Measurements from ENCODE around the gene CNTRL. TPM values are rescaled to one million over a fixed set of nuclear protein-coding genes. Genes with fewer than 3 reads are reported as not detected.
"Not testable (repeated sequence)": the region's sequence is repeated elsewhere in the genome, so short reads cannot be mapped to it uniquely, and the experiment has no call there.

The CNTRL gene
- total RNA-seq, 2 donors from 2014 or later: 4.8 to 5.4 TPM

GRCh38 chr9:121123816-121124535 lies 49.2 kb downstream of the CNTRL start:
- ATAC-seq (no peak), DNase-seq (no peak)
- intact Hi-C loops (cut with DNase I): no loop called here

GRCh38 chr9:121125590-121125989 lies 50.8 kb downstream of the CNTRL start:
- DNase-seq (no peak), ATAC-seq (no peak)
- intact Hi-C loops (cut with DNase I): no loop called here

GRCh38 chr9:121129384-121129783 lies 54.6 kb downstream of the CNTRL start:
- DNase-seq; ATAC-seq; intact Hi-C loops (cut with DNase I): not testable (repeated sequence)

- ATAC-seq (no peak), DNase-seq (peak; percentile 39)
- intact Hi-C loops (cut with DNase I): no loop called here
Measured at GRCh38 chr9:121133104-121133816, 58.5 kb downstream of the CNTRL start.

GRCh38 chr9:121135642-121136041 lies 60.9 kb downstream of the CNTRL start:
- intact Hi-C loops (cut with DNase I): no loop called here
- DNase-seq (no peak), ATAC-seq (no peak)

GRCh38 chr9:121138561-121138960 lies 63.8 kb downstream of the CNTRL start:
- intact Hi-C loops (cut with DNase I): no loop called here
- no peak for ATAC-seq
- DNase-seq: no peak

GRCh38 chr9:121138973-121139372 lies 64.2 kb downstream of the CNTRL start:
- DNase-seq (no peak), ATAC-seq (no peak)
- intact Hi-C loops (cut with DNase I): no loop called here

- intact Hi-C loops (cut with DNase I): no loop called here
Measured at GRCh38 chr9:121140162-121140561, 65.4 kb downstream of the CNTRL start.

GRCh38 chr9:121141306-121141705 lies 66.6 kb downstream of the CNTRL start:
- ATAC-seq (no peak), DNase-seq (no peak)
- intact Hi-C loops (cut with DNase I): no loop called here

More at GRCh38 chr9:121140162-121140561, 65.4 kb downstream of the CNTRL start:
- no peak for ATAC-seq
- DNase-seq: no peak

GRCh38 chr9:121141706-121142105 lies 67.0 kb downstream of the CNTRL start:
- intact Hi-C loops (cut with DNase I): no loop called here

GRCh38 chr9:121143771-121144170 lies 69.0 kb downstream of the CNTRL start:
- DNase-seq (no peak), ATAC-seq (no peak)
- intact Hi-C loops (cut with DNase I): no loop called here

More at GRCh38 chr9:121141706-121142105, 67.0 kb downstream of the CNTRL start:
- DNase-seq (no peak), ATAC-seq (no peak)

- DNase-seq: no peak
- intact Hi-C loops (cut with DNase I): no loop called here
Measured at GRCh38 chr9:121144482-121144881, 69.7 kb downstream of the CNTRL start.

GRCh38 chr9:121150188-121150587 lies 75.4 kb downstream of the CNTRL start:
- intact Hi-C loops (cut with DNase I): no loop called here
- ATAC-seq (no peak), DNase-seq (no peak)

More at GRCh38 chr9:121144482-121144881, 69.7 kb downstream of the CNTRL start:
- no peak for ATAC-seq

- DNase-seq (no peak), ATAC-seq (no peak)
- intact Hi-C loops (cut with DNase I): no loop called here
Measured at GRCh38 chr9:121153642-121154041, 78.9 kb downstream of the CNTRL start.

GRCh38 chr9:121154782-121155181 lies 80.0 kb downstream of the CNTRL start:
- ATAC-seq: no peak
- no peak for DNase-seq
- intact Hi-C loops (cut with DNase I): no loop called here

- DNase-seq: no peak
- ATAC-seq: no peak
- intact Hi-C loops (cut with DNase I): no loop called here
Measured at GRCh38 chr9:121156263-121156731, 81.5 kb downstream of the CNTRL start.

- intact Hi-C loops (cut with DNase I): no loop called here
- DNase-seq (no peak), ATAC-seq (no peak)
Measured at GRCh38 chr9:121157939-121158338, 83.2 kb downstream of the CNTRL start.

GRCh38 chr9:121160025-121160424 lies 85.3 kb downstream of the CNTRL start:
- ATAC-seq: no peak
- DNase-seq: no peak
- intact Hi-C loops (cut with DNase I): loop anchor here in 1 of 2 donors (10.0 kb wide), 1 partner anchor 405 kb away; no protein-coding TSS in a partner anchor

GRCh38 chr9:121168052-121168451 lies 93.3 kb downstream of the CNTRL start:
- DNase-seq (no peak), ATAC-seq (no peak)
- intact Hi-C loops (cut with DNase I): loop anchor here in 1 of 2 donors (10.0 kb wide), 1 partner anchor 413 kb away; no protein-coding TSS in a partner anchor

GRCh38 chr9:121169094-121169601 lies 94.4 kb downstream of the CNTRL start:
- DNase-seq (peak; percentile 33), ATAC-seq (peak; percentile 70 to 79)
- intact Hi-C loops (cut with DNase I): loop anchor here in 1 of 2 donors (10.0 kb wide), 1 partner anchor 414 kb away; no protein-coding TSS in a partner anchor
